A549 (cell line): ENCODE data around the gene CAB39. TPM values are rescaled to one million over a fixed set of nuclear protein-coding genes. Genes with fewer than 3 reads are reported as not detected.

Source experiments
- ATAC-seq, 2 experiments: fragments of 200-7000 bp in 1 of 2; fragments of >200 bp in 1 of 2; cut with Nextera tagmentation in 1 of 2; cut with Tn5 transposase in 1 of 2; 3 replicates each; pipeline versions ENCODE4 v1.8.0 to v1.9.1; 2018 to 2020; ENCODE audit warnings: mild to moderate bottlenecking in 1 of 2, moderate library complexity in 1 of 2
- CTCF ChIA-PET: fragments of 300-600 bp; sonication (Branson Sonifier 250); formaldehyde crosslinking; extraction: SDS; loops from one replicate; lab custom pipeline; 2021; ENCODE audit warnings: antibody characterized with exemption, inconsistent platforms; lab: Yijun Ruan, JAX
- POLR2A ChIA-PET: fragments of 350-600 bp; formaldehyde crosslinking; extraction: SDS; loops from one replicate; lab custom pipeline; 2021; ENCODE audit warnings: antibody characterized with exemption, inconsistent platforms; lab: Yijun Ruan, JAX
- DNase-seq, 2 experiments: peaks; one replicate each; pipeline versions ENCODE4 v3.0.0 to v3.0.0-alpha.2; 2011 to 2016; ENCODE audit warnings: low read depth in 1 of 2, low spot score in 1 of 2
- FAIRE-seq: peaks from 2 replicates; lab custom pipeline; 2011; peaks lifted over from hg19 to GRCh38; lab: Jason Lieb, UNC
- H3K27ac ChIP-seq, 2 experiments: fragments of >200 bp; sonication (Bioruptor Twin); formaldehyde crosslinking; 3 replicates each; pipeline ENCODE4 v1.5.1; 2016 to 2017
- H3K4me1 ChIP-seq: fragments of >200 bp; sonication (Bioruptor Twin); formaldehyde crosslinking; 3 replicates; pipeline ENCODE4 v1.6.1; 2016
- H3K4me2 ChIP-seq: fragments of >200 bp; sonication (Bioruptor Twin); formaldehyde crosslinking; 3 replicates; pipeline ENCODE4 v1.6.1; 2016
- H3K4me3 ChIP-seq: fragments of >200 bp; sonication (Bioruptor Twin); formaldehyde crosslinking; 3 replicates; pipeline ENCODE4 v1.5.1; 2016
- H3K9me3 ChIP-seq: fragments of >200 bp; sonication (Bioruptor Twin); formaldehyde crosslinking; 3 replicates; pipeline ENCODE4 v1.6.1; 2016
- CEBPB ChIP-seq, 2 experiments: fragments of >200 bp in 1 of 2; sonication (Bioruptor Twin) in 1 of 2; formaldehyde crosslinking in 1 of 2; IDR thresholded peaks; 2 replicates each; pipeline ENCODE4 v1.6.1; 2012 to 2016
- GATA3 ChIP-seq: IDR thresholded peaks from 2 replicates; pipeline ENCODE4 v1.6.1; 2012; ENCODE audit warnings: borderline replicate concordance
- HEYL ChIP-seq: fragments of 250-450 bp; sonication (Bioruptor Pico); IDR thresholded peaks from 2 replicates; pipeline ENCODE4 v1.8.0; 2021; ENCODE audit warnings: mild to moderate bottlenecking, moderate library complexity
- HOXB13 ChIP-seq: fragments of 250-450 bp; sonication (Bioruptor Pico); IDR thresholded peaks from 2 replicates; pipeline ENCODE4 v1.5.0; 2020; ENCODE audit warnings: low read depth, mild to moderate bottlenecking, moderate library complexity
- MAFK ChIP-seq: fragments of 450-650 bp; IDR thresholded peaks from 2 replicates; pipeline ENCODE4 v1.6.1; 2014; ENCODE audit not compliant: partially characterized antibody
- NPAS2 ChIP-seq: fragments of 250-450 bp; sonication (Bioruptor Pico); IDR thresholded peaks from 2 replicates; pipeline ENCODE4 v1.8.0; 2022; ENCODE audit warnings: mild to moderate bottlenecking, moderate library complexity, borderline replicate concordance
- NR3C1 ChIP-seq: fragments of >200 bp; sonication (Bioruptor Twin); formaldehyde crosslinking; IDR thresholded peaks from 3 replicates; pipeline ENCODE4 v1.6.1; 2017
- PHF8 ChIP-seq: fragments of 200-600 bp; sonication (generic); IDR thresholded peaks from 2 replicates; pipeline ENCODE4 v1.6.1; 2016; ENCODE audit warnings: low read depth, mild to moderate bottlenecking, antibody characterized with exemption, moderate library complexity, borderline replicate concordance
- POLR2AphosphoS2 ChIP-seq: conservative IDR thresholded peaks from 2 replicates; pipeline ENCODE4 v1.6.1; 2012; ENCODE audit warnings: low read length, improper control_type of control experiment, inconsistent platforms
- SMC3 ChIP-seq: fragments of >200 bp; sonication (Bioruptor Twin); formaldehyde crosslinking; IDR thresholded peaks from 3 replicates; pipeline ENCODE4 v1.6.1; 2018; ENCODE audit warnings: inconsistent platforms
- SREBF2 ChIP-seq: fragments of 450-650 bp; IDR thresholded peaks from 2 replicates; pipeline ENCODE4 v1.6.1; 2014; ENCODE audit warnings: mild to moderate bottlenecking, moderate library complexity
- TP53 ChIP-seq: fragments of 250-450 bp; sonication (Bioruptor Pico); IDR thresholded peaks from 2 replicates; pipeline ENCODE4 v1.5.0; 2021; ENCODE audit warnings: mild to moderate bottlenecking, moderate library complexity
- ZC3H11A ChIP-seq: fragments of 450-650 bp; IDR thresholded peaks from 2 replicates; pipeline ENCODE4 v1.6.1; 2014; ENCODE audit warnings: antibody characterized with exemption, mild to moderate bottlenecking
- WGBS: methylation state at CpG from one replicate; pipeline ENCODE4 v1.1.6; 2017; ENCODE audit errors: missing lambda C conversion rate; 5-methylcytosine and 5-hydroxymethylcytosine counted together
- polyA plus RNA-seq, 4 experiments: library from polyadenylated mRNA; depleted of rRNA in 3 of 4; stranded (reverse); fragments of >200 nt; fragmentation: RNase III in 1 of 4; extraction: RNeasy Plus Mini Kit Qiagen cat#74134 plus additional on column Dnase treatment in 1 of 4; gene quantifications; 2 replicates in 3 of 4; 3 replicates in 1 of 4; pipeline ENCODE4 v1.2.3, GENCODE V29; 2011 to 2017
- TF ChIP-seq, protein P1 (sequence below): fragments of >200 bp; sonication (Bioruptor Twin); formaldehyde crosslinking; IDR thresholded peaks from 3 replicates; pipeline ENCODE4 v1.5.1; 2016
- TF ChIP-seq, protein P2 (sequence below): IDR thresholded peaks from 2 replicates; pipeline ENCODE4 v1.6.1; 2012
- TF ChIP-seq, protein P3 (sequence below): fragments of >200 bp; sonication (Bioruptor Twin); formaldehyde crosslinking; IDR thresholded peaks from 3 replicates; pipeline ENCODE4 v1.6.1; 2016
- TF ChIP-seq, protein P4 (sequence below): fragments of 200-600 bp; sonication (generic); IDR thresholded peaks from 2 replicates; pipeline ENCODE4 v1.6.1; 2016; ENCODE audit warnings: antibody characterized with exemption, mild to moderate bottlenecking, moderate library complexity

Gene CAB39
- polyA plus RNA-seq, 2 of the 4 experiments (the other 2 are of a cell fraction): 28.4 to 54.2 TPM

DNA sequence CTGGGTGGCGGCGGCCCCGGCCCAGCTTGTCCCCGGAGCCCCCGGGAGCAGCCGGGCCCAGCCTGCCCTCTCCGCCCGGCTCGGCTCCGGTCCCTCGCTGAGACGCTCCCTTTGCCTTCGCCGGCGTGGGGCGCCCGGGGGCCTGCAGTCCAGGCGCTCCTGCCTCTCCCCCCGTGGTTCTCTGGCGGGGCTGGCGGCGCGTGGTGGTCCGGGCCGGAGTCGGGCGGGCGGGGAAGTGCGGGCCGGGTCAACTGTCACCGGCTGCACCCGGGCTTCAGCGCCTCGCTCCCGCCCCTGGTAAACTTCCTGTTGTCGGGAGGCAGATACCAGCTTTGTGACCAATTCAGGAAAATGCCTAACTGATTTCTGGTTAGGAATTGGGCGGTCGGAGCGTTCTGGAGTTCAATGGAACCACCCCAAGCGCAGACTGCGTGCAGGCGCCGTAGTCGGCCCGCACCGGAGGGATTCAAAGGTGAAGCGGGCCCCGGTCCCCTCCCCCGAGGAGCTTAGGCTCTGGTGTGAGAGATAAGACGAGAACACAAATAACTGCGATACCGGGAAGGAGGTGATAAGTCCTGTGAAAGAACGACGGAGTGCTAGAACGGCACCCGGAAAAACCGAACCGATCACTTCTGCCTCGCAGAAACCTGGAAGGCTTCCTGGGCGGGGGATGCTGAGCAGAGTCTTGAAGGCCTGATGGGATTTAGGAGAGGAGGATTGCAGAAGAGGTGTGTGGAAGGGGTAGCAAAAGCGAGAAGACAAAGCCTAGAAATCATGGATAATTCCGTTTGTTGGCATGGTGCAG is 891 bp downstream of the CAB39 start:
- TF ChIP-seq, protein P1, sequence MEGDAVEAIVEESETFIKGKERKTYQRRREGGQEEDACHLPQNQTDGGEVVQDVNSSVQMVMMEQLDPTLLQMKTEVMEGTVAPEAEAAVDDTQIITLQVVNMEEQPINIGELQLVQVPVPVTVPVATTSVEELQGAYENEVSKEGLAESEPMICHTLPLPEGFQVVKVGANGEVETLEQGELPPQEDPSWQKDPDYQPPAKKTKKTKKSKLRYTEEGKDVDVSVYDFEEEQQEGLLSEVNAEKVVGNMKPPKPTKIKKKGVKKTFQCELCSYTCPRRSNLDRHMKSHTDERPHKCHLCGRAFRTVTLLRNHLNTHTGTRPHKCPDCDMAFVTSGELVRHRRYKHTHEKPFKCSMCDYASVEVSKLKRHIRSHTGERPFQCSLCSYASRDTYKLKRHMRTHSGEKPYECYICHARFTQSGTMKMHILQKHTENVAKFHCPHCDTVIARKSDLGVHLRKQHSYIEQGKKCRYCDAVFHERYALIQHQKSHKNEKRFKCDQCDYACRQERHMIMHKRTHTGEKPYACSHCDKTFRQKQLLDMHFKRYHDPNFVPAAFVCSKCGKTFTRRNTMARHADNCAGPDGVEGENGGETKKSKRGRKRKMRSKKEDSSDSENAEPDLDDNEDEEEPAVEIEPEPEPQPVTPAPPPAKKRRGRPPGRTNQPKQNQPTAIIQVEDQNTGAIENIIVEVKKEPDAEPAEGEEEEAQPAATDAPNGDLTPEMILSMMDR: no peak
- peak; percentile 26 for TF ChIP-seq PHF8
- DNase-seq: peak in 1 of 2 experiments; percentile 16
- CTCF ChIA-PET: interaction anchor here (0.9 to 1.4 kb wide), 10 partner anchors 9 to 98 kb away, joined by 3 to 8 read pairs (median 3); no protein-coding TSS in a partner anchor

DNA sequence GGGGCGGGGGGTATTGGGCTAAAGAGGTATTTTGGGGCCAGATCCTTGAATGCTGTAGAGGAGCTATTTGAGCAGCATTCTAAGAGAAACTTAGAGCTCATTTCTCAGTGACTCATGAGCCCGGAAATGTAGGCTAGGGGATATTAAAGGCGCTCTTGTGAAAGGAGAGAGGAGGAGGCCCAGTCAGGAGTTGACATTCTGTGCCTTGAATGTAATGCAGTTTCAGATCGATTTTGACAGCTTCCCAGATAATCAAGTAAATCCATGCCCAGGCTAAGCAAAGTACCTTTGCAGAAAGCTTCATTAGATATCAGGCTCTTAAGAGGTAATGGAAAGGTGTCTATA is 1.5 kb downstream of the CAB39 start:
- H3K4me2 ChIP-seq: peak overlapping the region; percentile 80
- peak overlapping the region; percentile 83 for H3K4me3 ChIP-seq
- TF ChIP-seq, protein P2, sequence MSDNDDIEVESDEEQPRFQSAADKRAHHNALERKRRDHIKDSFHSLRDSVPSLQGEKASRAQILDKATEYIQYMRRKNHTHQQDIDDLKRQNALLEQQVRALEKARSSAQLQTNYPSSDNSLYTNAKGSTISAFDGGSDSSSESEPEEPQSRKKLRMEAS: no peak
- no peak for TF ChIP-seq GATA3
- no peak for TF ChIP-seq POLR2AphosphoS2
- no peak for TF ChIP-seq CEBPB (IDR thresholded peaks at IDR 0.05)
- no peak for TF ChIP-seq SMC3
- no peak for TF ChIP-seq NPAS2 (CRISPR knock-in tag)
- TF ChIP-seq HOXB13 (CRISPR knock-in tag): no peak
- TF ChIP-seq, protein P3, sequence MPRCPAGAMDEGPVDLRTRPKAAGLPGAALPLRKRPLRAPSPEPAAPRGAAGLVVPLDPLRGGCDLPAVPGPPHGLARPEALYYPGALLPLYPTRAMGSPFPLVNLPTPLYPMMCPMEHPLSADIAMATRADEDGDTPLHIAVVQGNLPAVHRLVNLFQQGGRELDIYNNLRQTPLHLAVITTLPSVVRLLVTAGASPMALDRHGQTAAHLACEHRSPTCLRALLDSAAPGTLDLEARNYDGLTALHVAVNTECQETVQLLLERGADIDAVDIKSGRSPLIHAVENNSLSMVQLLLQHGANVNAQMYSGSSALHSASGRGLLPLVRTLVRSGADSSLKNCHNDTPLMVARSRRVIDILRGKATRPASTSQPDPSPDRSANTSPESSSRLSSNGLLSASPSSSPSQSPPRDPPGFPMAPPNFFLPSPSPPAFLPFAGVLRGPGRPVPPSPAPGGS: no peak
- TF ChIP-seq, protein P4, sequence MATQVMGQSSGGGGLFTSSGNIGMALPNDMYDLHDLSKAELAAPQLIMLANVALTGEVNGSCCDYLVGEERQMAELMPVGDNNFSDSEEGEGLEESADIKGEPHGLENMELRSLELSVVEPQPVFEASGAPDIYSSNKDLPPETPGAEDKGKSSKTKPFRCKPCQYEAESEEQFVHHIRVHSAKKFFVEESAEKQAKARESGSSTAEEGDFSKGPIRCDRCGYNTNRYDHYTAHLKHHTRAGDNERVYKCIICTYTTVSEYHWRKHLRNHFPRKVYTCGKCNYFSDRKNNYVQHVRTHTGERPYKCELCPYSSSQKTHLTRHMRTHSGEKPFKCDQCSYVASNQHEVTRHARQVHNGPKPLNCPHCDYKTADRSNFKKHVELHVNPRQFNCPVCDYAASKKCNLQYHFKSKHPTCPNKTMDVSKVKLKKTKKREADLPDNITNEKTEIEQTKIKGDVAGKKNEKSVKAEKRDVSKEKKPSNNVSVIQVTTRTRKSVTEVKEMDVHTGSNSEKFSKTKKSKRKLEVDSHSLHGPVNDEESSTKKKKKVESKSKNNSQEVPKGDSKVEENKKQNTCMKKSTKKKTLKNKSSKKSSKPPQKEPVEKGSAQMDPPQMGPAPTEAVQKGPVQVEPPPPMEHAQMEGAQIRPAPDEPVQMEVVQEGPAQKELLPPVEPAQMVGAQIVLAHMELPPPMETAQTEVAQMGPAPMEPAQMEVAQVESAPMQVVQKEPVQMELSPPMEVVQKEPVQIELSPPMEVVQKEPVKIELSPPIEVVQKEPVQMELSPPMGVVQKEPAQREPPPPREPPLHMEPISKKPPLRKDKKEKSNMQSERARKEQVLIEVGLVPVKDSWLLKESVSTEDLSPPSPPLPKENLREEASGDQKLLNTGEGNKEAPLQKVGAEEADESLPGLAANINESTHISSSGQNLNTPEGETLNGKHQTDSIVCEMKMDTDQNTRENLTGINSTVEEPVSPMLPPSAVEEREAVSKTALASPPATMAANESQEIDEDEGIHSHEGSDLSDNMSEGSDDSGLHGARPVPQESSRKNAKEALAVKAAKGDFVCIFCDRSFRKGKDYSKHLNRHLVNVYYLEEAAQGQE: no peak
- TF ChIP-seq NR3C1: no peak
- no peak for TF ChIP-seq MAFK
- TF ChIP-seq SREBF2: no peak
- TF ChIP-seq HEYL (CRISPR knock-in tag): no peak
- TF ChIP-seq PHF8: no peak
- TF ChIP-seq TP53 (CRISPR knock-in tag): no peak
- no peak for TF ChIP-seq ZC3H11A
- ChIA-PET CTCF (interaction anchor here (0.9 to 1.4 kb wide), 10 partner anchors 8 to 99 kb away, joined by 3 to 8 read pairs (median 3); no protein-coding TSS in a partner anchor), POLR2A (interaction anchor here (1.1 to 1.3 kb wide), 2 partner anchors 80 to 85 kb away, joined by 4 to 5 read pairs; no protein-coding TSS in a partner anchor)
- no peaks in the 10 kb centered on the region for H3K9me3 ChIP-seq
- WGBS: 0% methylated on average over 4 of the region's 4 CpGs
- no peak for FAIRE-seq
- peaks cover 16% of the 10 kb centered on the region; the same call in 2 of the 3 replicates for H3K4me1 ChIP-seq
- peak in 1 of 2 experiments; percentile 22; a peak in 4 of 6 replicates for ATAC-seq
- H3K27ac ChIP-seq: peak overlapping the region; percentile 84 to 99
- DNase-seq: peak; percentile 24 to 30

More for the DNA sequence above, 891 bp downstream of the CAB39 start:
- ATAC-seq (peak; percentile 39 to 45; a peak in 5 of 6 replicates), FAIRE-seq (no peak)
- Histone ChIP-seq H3K4me1 (peaks cover 16% of the 10 kb centered on the region; the same call in 2 of the 3 replicates), H3K4me2 (peak overlapping the region; percentile 80), H3K9me3 (no peaks in the 10 kb centered on the region), H3K4me3 (peak overlapping the region; percentile 83), H3K27ac (peak overlapping the region; percentile 84 to 99)
- POLR2A ChIA-PET: interaction anchor here (1.1 to 1.3 kb wide), 2 partner anchors 80 to 85 kb away, joined by 4 to 5 read pairs; no protein-coding TSS in a partner anchor
- WGBS: under 1% methylated on average over 30 of the region's 62 CpGs
